Measurements from ENCODE around the gene ACTL6B. TPM values are rescaled to one million over a fixed set of nuclear protein-coding genes. Genes with fewer than 3 reads are reported as not detected.
A peak's percentile ranks its signal among the peaks of the same experiment; 100 is the strongest.

Gene ACTL6B
- total and polyA plus RNA-seq, 9 of the 15 experiments (the other 6 are each of a cell fraction or from before 2014, with no cell fraction given) = not detected

- TF ChIP-seq ZNF12 (CRISPR knock-in tag; IDR thresholded peaks at IDR 0.05) (no peak), ZNF695 (CRISPR knock-in tag; IDR thresholded peaks at IDR 0.05) (0 out of 2 replicates have a peak, but pooled peaks have one; percentile 37), SNRNP70 (optimal IDR thresholded peaks at IDR 0.05; ENCODE audit: low read depth, low read length) (no peak), TFAP4 (CRISPR knock-in tag; IDR thresholded peaks at IDR 0.05; ENCODE audit: borderline replicate concordance) (peak; percentile 74), HCFC1 (IDR thresholded peaks at IDR 0.05; ENCODE audit: low read depth, low read length) (peak; percentile 41), FOSL1 (tag; conservative IDR thresholded peaks at IDR 0.05) (peak; percentile 25; the same call in 1 of the 2 replicates), FOXM1 (IDR thresholded peaks at IDR 0.05; ENCODE audit: low read depth) (peak; percentile 89), FOXM1 (CRISPR knock-in tag; IDR thresholded peaks at IDR 0.05; ENCODE audit: low read depth) (no peak), HDGF (IDR thresholded peaks at IDR 0.05) (no peak), HNRNPL (IDR thresholded peaks at IDR 0.05; ENCODE audit: low read depth, low read length) (no peak), POLR2G (IDR thresholded peaks at IDR 0.05; ENCODE audit: low read depth, low read length) (peak; percentile 93), PCBP2 (IDR thresholded peaks at IDR 0.05; ENCODE audit: low read depth, low read length, poor library complexity, severe bottlenecking) (no peak), RBM22 (IDR thresholded peaks at IDR 0.05; ENCODE audit: low read depth, low read length, poor library complexity, severe bottlenecking) (no peak), ZNF586 (CRISPR knock-in tag; conservative IDR thresholded peaks at IDR 0.05) (no peak), ZNF778 (CRISPR knock-in tag; IDR thresholded peaks at IDR 0.05) (no peak), FUS (optimal IDR thresholded peaks at IDR 0.05; ENCODE audit: low read depth, low read length) (no peak), ZNF41 (CRISPR knock-in tag; conservative IDR thresholded peaks at IDR 0.05) (no peak), ARNT (IDR thresholded peaks at IDR 0.05) (0 out of 4 replicates have a peak, but pooled peaks of 1 of the 2 experiments have one; percentile 62), ELF4 (CRISPR knock-in tag; IDR thresholded peaks at IDR 0.05) (0 out of 2 replicates have a peak, but pooled peaks have one; percentile 47), HNRNPK (IDR thresholded peaks at IDR 0.05; ENCODE audit: low read depth, low read length, poor library complexity, severe bottlenecking) (no peak), NBN (IDR thresholded peaks at IDR 0.05; ENCODE audit: low read depth) (peak; percentile 63), U2AF2 (optimal IDR thresholded peaks at IDR 0.05; ENCODE audit: low read depth, low read length) (no peak), SRSF7 (optimal IDR thresholded peaks at IDR 0.05; ENCODE audit: low read depth, low read length) (no peak), ZNF133 (CRISPR knock-in tag; IDR thresholded peaks at IDR 0.05) (no peak), TAF1 (IDR thresholded peaks at IDR 0.05; ENCODE audit: control insufficient read depth, extremely low read depth, insufficient read depth, low read length, severe bottlenecking) (peak; percentile 56)
- TF ChIP-seq, protein P1, sequence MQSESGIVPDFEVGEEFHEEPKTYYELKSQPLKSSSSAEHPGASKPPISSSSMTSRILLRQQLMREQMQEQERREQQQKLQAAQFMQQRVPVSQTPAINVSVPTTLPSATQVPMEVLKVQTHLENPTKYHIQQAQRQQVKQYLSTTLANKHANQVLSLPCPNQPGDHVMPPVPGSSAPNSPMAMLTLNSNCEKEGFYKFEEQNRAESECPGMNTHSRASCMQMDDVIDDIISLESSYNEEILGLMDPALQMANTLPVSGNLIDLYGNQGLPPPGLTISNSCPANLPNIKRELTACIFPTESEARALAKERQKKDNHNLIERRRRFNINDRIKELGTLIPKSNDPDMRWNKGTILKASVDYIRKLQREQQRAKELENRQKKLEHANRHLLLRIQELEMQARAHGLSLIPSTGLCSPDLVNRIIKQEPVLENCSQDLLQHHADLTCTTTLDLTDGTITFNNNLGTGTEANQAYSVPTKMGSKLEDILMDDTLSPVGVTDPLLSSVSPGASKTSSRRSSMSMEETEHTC (IDR thresholded peaks at IDR 0.05) = 0 out of 2 replicates have a peak, but pooled peaks have one; percentile 37
- TF ChIP-seq, protein P2, sequence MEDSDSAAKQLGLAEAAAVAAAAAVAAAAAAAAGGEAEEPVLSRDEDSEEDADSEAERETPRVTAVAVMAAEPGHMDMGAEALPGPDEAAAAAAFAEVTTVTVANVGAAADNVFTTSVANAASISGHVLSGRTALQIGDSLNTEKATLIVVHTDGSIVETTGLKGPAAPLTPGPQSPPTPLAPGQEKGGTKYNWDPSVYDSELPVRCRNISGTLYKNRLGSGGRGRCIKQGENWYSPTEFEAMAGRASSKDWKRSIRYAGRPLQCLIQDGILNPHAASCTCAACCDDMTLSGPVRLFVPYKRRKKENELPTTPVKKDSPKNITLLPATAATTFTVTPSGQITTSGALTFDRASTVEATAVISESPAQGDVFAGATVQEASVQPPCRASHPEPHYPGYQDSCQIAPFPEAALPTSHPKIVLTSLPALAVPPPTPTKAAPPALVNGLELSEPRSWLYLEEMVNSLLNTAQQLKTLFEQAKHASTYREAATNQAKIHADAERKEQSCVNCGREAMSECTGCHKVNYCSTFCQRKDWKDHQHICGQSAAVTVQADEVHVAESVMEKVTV (CRISPR knock-in tag; IDR thresholded peaks at IDR 0.05) = no peak
These were observed 44.1 kb downstream of the ACTL6B start, which contains the start of gene MOSPD3 (continued) for GRCh38 chr7:100611983-100612729.

Measured in K562 (cell line).